ENCODE results near the gene MYO1B.

Gene MYO1B

DNA sequence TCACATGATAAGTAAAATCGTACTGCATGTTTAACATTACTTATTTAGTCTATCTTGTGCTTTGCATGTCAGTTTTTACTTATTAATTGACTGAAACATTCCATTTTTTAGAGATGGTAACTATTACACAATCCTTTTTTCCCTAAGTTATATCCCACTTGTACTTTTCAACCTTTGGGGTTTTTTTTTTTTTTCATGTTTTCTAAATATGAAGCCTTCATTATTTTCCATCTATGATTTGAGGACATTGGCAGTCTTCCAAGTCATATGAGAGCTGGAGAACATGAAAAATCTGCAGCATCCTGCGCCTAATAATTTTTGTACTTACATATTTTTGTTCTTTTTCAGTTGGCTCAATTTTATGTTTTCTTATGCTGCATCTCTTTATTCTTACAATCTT lies 113.9 kb downstream of the MYO1B start:
- Histone ChIP-seq H3K36me3 (ENCODE audit: control insufficient read depth in 5 of 5, insufficient read depth in 5 of 5, low read length in 5 of 5) (peaks cover 0 to 4% (median 0%) of the 10 kb centered on the region in 5 donors), H3K27me3 (ENCODE audit: control insufficient read depth in 5 of 5, insufficient read depth in 4 of 5, low read length in 5 of 5) (no peaks in the 10 kb centered on the region), H3K9ac (ENCODE audit: low read length in 5 of 5) (no peak overlapping the region), H3K4me3 (ENCODE audit: low read depth in 1 of 5, low read length in 5 of 5) (no peak overlapping the region), H3K9me3 (ENCODE audit: control insufficient read depth in 5 of 5, low read length in 5 of 5) (peaks cover 0 to 5% (median 2%) of the 10 kb centered on the region in 5 donors), H3K27ac (ENCODE audit: low read depth, low read length) (no peak overlapping the region), H3K4me1 (ENCODE audit: control insufficient read depth in 5 of 5, insufficient read depth in 5 of 5, low read length in 5 of 5) (peaks cover 0 to 6% (median 0%) of the 10 kb centered on the region in 5 donors)

DNA sequence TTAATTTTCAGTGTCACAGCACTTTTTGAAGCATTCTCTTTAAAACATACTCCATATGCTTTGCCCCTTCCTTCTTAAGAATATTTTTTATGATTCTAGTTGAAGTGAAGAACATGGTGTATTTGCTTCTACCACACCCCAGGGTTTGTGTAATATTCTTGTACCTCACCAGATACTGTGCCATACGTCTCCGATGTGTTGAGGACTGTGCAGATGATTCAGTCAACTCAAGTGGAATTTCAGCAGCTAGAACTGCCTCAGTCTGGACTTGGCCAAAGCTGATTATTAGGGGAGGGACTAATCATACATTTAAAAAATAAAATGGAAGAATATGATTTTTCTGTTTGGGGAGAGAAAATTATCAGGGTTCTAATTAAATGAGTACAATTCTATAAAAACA lies 115.7 kb downstream of the MYO1B start:
- Histone ChIP-seq H3K4me3 (ENCODE audit: low read depth in 1 of 5, low read length in 5 of 5) (no peak overlapping the region), H3K36me3 (ENCODE audit: control insufficient read depth in 5 of 5, insufficient read depth in 5 of 5, low read length in 5 of 5) (peaks cover 0 to 6% (median 2%) of the 10 kb centered on the region in 5 donors), H3K9me3 (ENCODE audit: control insufficient read depth in 5 of 5, low read length in 5 of 5) (no peaks in the 10 kb centered on the region), H3K27me3 (ENCODE audit: control insufficient read depth in 5 of 5, insufficient read depth in 4 of 5, low read length in 5 of 5) (no peaks in the 10 kb centered on the region), H3K27ac (ENCODE audit: low read depth, low read length) (no peak overlapping the region), H3K9ac (ENCODE audit: low read length in 5 of 5) (no peak overlapping the region), H3K4me1 (ENCODE audit: control insufficient read depth in 5 of 5, insufficient read depth in 5 of 5, low read length in 5 of 5) (peaks cover 0 to 17% (median 2%) of the 10 kb centered on the region in 5 donors)

DNA sequence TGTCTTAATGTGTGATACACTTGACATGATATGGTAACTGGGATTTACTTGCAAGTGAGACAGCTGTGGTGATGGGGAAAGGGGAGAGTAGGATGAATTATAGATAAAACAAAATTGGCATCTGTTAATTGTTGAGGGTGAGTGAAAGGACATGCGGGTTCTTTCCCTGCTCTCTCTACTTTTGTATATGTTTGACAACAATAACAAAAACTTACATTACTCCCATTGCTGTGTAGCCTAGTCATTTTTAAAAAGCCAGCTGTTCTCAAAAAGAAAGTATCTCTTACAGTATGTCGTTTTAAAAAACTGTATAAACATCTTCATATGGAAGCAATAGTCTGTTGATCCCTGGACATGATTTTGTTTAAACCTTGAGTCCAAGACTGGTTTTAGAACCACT lies 117.6 kb downstream of the MYO1B start:
- H3K27me3 ChIP-seq (ENCODE audit: control insufficient read depth in 5 of 5, insufficient read depth in 4 of 5, low read length in 5 of 5): no peaks in the 10 kb centered on the region
- H3K9me3 ChIP-seq (ENCODE audit: control insufficient read depth in 5 of 5, low read length in 5 of 5): no peaks in the 10 kb centered on the region
- no peak overlapping the region for H3K4me3 ChIP-seq (ENCODE audit: low read depth in 1 of 5, low read length in 5 of 5)
- peaks cover 2 to 29% (median 11%) of the 10 kb centered on the region in 5 donors for H3K4me1 ChIP-seq (ENCODE audit: control insufficient read depth in 5 of 5, insufficient read depth in 5 of 5, low read length in 5 of 5)
- H3K27ac ChIP-seq (ENCODE audit: low read depth, low read length): no peak overlapping the region
- peaks cover 0 to 6% (median 2%) of the 10 kb centered on the region in 5 donors for H3K36me3 ChIP-seq (ENCODE audit: control insufficient read depth in 5 of 5, insufficient read depth in 5 of 5, low read length in 5 of 5)
- H3K9ac ChIP-seq (ENCODE audit: low read length in 5 of 5): no peak overlapping the region

DNA sequence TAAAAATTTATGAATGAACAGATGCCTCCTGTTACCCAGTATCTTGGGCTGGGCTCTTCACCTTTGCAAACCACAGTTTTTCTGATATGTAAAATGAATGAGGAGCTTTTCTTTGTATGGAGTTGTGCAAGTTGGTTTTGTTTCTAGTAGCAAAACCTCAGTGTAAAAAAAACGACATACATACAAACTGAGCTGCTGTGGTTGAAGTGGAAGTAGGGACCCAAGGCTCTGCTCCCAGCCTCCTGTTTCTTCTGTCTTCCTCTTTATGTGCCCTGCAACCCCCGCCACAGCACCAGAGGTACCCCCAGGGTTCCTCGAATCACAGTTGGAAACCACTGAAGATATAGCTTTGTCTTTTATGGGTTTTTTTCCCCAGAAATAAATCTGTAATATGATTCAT lies 118.1 kb downstream of the MYO1B start:
- Histone ChIP-seq H3K4me3 (ENCODE audit: low read depth in 1 of 5, low read length in 5 of 5) (no peak overlapping the region), H3K4me1 (ENCODE audit: control insufficient read depth in 5 of 5, insufficient read depth in 5 of 5, low read length in 5 of 5) (peaks cover 2 to 29% (median 11%) of the 10 kb centered on the region in 5 donors), H3K36me3 (ENCODE audit: control insufficient read depth in 5 of 5, insufficient read depth in 5 of 5, low read length in 5 of 5) (peaks cover 0 to 6% (median 2%) of the 10 kb centered on the region in 5 donors)

DNA sequence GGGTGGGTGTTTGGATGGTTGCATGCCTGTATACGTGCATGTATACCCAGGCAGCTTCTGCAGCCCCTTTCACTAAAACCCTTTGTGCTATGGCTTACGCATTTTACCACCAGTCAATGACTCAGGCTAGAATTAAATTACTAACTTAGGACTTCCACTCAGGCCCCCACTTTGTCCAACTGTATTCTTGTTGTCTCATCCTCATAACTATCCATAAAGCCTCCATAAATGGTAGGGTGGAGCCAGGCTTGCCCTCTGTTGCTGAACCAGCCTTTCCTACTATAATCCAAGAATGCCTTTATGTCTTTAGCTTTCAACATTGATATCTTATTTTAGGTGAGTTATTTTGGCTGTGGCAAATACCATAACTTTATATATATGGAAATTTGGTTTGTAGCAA lies 119.9 kb downstream of the MYO1B start:
- Histone ChIP-seq H3K4me3 (ENCODE audit: low read depth in 1 of 5, low read length in 5 of 5) (no peak overlapping the region), H3K27me3 (ENCODE audit: control insufficient read depth in 5 of 5, insufficient read depth in 4 of 5, low read length in 5 of 5) (no peaks in the 10 kb centered on the region), H3K36me3 (ENCODE audit: control insufficient read depth in 5 of 5, insufficient read depth in 5 of 5, low read length in 5 of 5) (peaks cover 0 to 6% (median 2%) of the 10 kb centered on the region in 5 donors), H3K9ac (ENCODE audit: low read length in 5 of 5) (no peak overlapping the region), H3K4me1 (ENCODE audit: control insufficient read depth in 5 of 5, insufficient read depth in 5 of 5, low read length in 5 of 5) (peaks cover 2 to 23% (median 11%) of the 10 kb centered on the region in 5 donors), H3K9me3 (ENCODE audit: control insufficient read depth in 5 of 5, low read length in 5 of 5) (no peaks in the 10 kb centered on the region), H3K27ac (ENCODE audit: low read depth, low read length) (no peak overlapping the region)

More for the DNA sequence above, 118.1 kb downstream of the MYO1B start:
- H3K9ac ChIP-seq (ENCODE audit: low read length in 5 of 5): no peak overlapping the region
- H3K27me3 ChIP-seq (ENCODE audit: control insufficient read depth in 5 of 5, insufficient read depth in 4 of 5, low read length in 5 of 5): no peaks in the 10 kb centered on the region
- H3K27ac ChIP-seq (ENCODE audit: low read depth, low read length): no peak overlapping the region
- H3K9me3 ChIP-seq (ENCODE audit: control insufficient read depth in 5 of 5, low read length in 5 of 5): no peaks in the 10 kb centered on the region

DNA sequence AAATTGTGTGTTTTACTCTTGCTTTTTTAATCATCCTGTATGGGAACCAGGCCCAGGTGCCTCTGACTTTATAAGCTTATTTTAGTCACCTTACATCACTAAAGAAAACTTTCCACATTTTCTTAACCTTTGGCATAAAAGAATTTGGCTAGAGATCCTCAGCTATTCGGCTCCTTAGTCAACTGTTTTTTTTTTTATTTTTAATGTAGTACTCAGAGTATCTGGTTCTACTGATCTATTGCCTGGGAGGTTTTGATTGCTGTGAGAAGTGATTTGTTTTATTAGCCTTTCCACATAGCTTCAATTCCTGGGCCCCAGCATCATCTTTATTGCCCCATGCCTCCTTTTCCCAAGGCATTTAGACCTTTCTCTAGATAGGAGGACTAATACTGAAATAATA lies 121.0 kb downstream of the MYO1B start:
- H3K4me1 ChIP-seq (ENCODE audit: control insufficient read depth in 5 of 5, insufficient read depth in 5 of 5, low read length in 5 of 5): peaks cover 2 to 23% (median 11%) of the 10 kb centered on the region in 5 donors

DNA sequence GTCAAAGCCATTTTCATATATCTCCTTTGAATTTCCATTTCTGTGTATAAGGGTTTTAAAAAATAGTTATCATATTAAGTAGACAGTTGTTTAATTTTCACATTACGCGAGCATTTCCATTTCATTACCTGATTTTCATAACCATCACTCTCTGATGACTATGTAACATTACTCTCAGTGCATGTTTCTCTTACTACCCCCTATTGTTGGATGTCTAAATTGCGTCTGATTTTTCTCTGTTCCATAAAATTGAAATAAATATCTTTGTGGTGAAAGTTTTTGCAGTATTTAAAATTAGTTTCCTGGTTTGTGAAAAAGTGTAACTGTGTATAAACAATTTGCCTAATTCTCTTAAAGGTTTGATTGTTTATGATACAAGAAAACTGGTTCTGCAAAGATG lies 123.8 kb downstream of the MYO1B start:
- H3K9me3 ChIP-seq (ENCODE audit: control insufficient read depth in 5 of 5, low read length in 5 of 5): no peaks in the 10 kb centered on the region
- H3K27me3 ChIP-seq (ENCODE audit: control insufficient read depth in 5 of 5, insufficient read depth in 4 of 5, low read length in 5 of 5): no peaks in the 10 kb centered on the region
- no peak overlapping the region for H3K9ac ChIP-seq (ENCODE audit: low read length in 5 of 5)
- H3K4me3 ChIP-seq (ENCODE audit: low read depth in 1 of 5, low read length in 5 of 5): no peak overlapping the region
- H3K4me1 ChIP-seq (ENCODE audit: control insufficient read depth in 5 of 5, insufficient read depth in 5 of 5, low read length in 5 of 5): peaks cover 2 to 23% (median 11%) of the 10 kb centered on the region in 5 donors
- peaks cover 0 to 6% (median 2%) of the 10 kb centered on the region in 5 donors for H3K36me3 ChIP-seq (ENCODE audit: control insufficient read depth in 5 of 5, insufficient read depth in 5 of 5, low read length in 5 of 5)
- no peak overlapping the region for H3K27ac ChIP-seq (ENCODE audit: low read depth, low read length)

More for the DNA sequence above, 121.0 kb downstream of the MYO1B start:
- Histone ChIP-seq H3K4me3 (ENCODE audit: low read depth in 1 of 5, low read length in 5 of 5) (no peak overlapping the region), H3K27ac (ENCODE audit: low read depth, low read length) (no peak overlapping the region), H3K27me3 (ENCODE audit: control insufficient read depth in 5 of 5, insufficient read depth in 4 of 5, low read length in 5 of 5) (no peaks in the 10 kb centered on the region), H3K9me3 (ENCODE audit: control insufficient read depth in 5 of 5, low read length in 5 of 5) (no peaks in the 10 kb centered on the region), H3K36me3 (ENCODE audit: control insufficient read depth in 5 of 5, insufficient read depth in 5 of 5, low read length in 5 of 5) (peaks cover 0 to 6% (median 2%) of the 10 kb centered on the region in 5 donors), H3K9ac (ENCODE audit: low read length in 5 of 5) (no peak overlapping the region)

DNA sequence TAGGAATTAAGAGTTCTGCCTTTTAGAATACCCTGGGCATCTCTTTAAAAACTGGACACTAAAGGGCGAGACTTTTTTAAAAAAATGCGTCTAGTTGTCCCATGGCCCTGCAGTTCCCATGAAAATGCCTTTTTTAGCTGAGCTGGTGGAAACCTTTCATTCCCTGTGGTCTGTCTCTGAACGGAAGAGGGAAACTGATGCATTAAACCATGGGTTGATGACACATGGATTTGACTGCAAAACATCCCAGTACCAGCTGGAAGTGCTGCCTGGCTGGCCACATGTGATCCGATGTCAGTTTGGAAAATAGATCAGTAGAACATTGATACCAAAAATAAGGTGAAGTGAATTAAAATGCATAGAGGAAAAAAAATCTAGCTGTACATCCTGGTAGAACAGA lies 129.2 kb downstream of the MYO1B start:
- Histone ChIP-seq H3K27ac (ENCODE audit: low read depth, low read length) (no peak overlapping the region), H3K4me3 (ENCODE audit: low read depth in 1 of 5, low read length in 5 of 5) (no peak overlapping the region), H3K36me3 (ENCODE audit: control insufficient read depth in 5 of 5, insufficient read depth in 5 of 5, low read length in 5 of 5) (peaks cover 0 to 2% (median 0%) of the 10 kb centered on the region in 5 donors), H3K9me3 (ENCODE audit: control insufficient read depth in 5 of 5, low read length in 5 of 5) (no peaks in the 10 kb centered on the region), H3K27me3 (ENCODE audit: control insufficient read depth in 5 of 5, insufficient read depth in 4 of 5, low read length in 5 of 5) (no peaks in the 10 kb centered on the region), H3K4me1 (ENCODE audit: control insufficient read depth in 5 of 5, insufficient read depth in 5 of 5, low read length in 5 of 5) (peaks cover 0 to 14% (median 10%) of the 10 kb centered on the region in 5 donors), H3K9ac (ENCODE audit: low read length in 5 of 5) (no peak overlapping the region)

DNA sequence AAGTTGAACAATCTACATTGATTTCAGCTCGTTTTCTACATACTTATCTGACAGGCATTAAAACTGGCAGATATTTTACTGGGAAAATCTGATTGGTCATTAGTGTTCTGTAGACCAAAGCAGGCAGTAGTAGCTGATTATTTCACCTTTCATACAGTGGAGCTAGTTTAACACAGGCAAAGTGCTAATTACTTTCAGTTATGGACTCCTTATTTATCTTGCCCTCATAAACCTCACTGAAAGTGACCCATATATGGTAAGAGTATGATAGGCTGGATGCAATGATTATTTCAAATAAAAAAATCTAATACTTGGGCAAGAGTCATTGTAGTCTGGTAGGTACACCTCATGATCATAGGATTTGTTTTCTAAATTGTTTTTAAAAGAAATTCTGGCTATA lies 129.7 kb downstream of the MYO1B start:
- Histone ChIP-seq H3K4me3 (ENCODE audit: low read depth in 1 of 5, low read length in 5 of 5) (no peak overlapping the region), H3K36me3 (ENCODE audit: control insufficient read depth in 5 of 5, insufficient read depth in 5 of 5, low read length in 5 of 5) (peaks cover 0 to 2% (median 0%) of the 10 kb centered on the region in 5 donors), H3K9me3 (ENCODE audit: control insufficient read depth in 5 of 5, low read length in 5 of 5) (no peaks in the 10 kb centered on the region), H3K9ac (ENCODE audit: low read length in 5 of 5) (no peak overlapping the region), H3K4me1 (ENCODE audit: control insufficient read depth in 5 of 5, insufficient read depth in 5 of 5, low read length in 5 of 5) (peaks cover 0 to 14% (median 10%) of the 10 kb centered on the region in 5 donors), H3K27ac (ENCODE audit: low read depth, low read length) (no peak overlapping the region), H3K27me3 (ENCODE audit: control insufficient read depth in 5 of 5, insufficient read depth in 4 of 5, low read length in 5 of 5) (no peaks in the 10 kb centered on the region)

DNA sequence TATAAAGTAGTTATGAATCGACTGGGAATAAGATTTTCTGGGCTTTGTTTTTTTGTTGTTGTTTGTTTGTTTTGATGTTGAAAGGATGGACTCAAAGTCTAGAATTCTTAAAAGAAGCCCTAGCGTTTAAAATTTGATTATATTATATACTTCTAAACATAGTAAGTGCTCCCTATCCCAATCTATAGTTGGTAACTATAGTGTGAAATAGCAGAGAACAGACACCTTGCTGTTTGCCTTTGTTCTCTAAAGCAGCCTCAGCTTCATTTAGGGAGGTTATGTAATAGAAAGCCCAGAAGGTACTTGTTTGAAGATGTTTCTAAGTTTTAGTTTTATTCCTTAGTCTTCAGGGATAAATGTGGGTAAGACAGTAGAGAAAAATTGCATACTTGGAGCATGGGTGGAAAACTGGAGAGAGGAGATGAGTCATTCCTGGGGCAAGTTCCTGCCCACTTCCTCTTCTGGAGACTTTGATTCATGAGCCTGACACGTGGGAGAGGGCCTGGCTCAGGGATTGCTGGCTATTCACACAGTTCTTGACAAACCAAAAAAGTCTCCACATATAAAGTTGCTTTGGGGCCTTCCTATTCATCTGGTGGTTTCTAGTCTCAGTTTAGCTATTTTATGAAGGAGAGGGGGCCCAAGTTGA lies 131.9 kb downstream of the MYO1B start:
- Histone ChIP-seq H3K9ac (ENCODE audit: low read length in 5 of 5) (no peak overlapping the region), H3K27me3 (ENCODE audit: control insufficient read depth in 5 of 5, insufficient read depth in 4 of 5, low read length in 5 of 5) (no peaks in the 10 kb centered on the region), H3K36me3 (ENCODE audit: control insufficient read depth in 5 of 5, insufficient read depth in 5 of 5, low read length in 5 of 5) (peaks cover 0 to 2% (median 0%) of the 10 kb centered on the region in 5 donors), H3K4me1 (ENCODE audit: control insufficient read depth in 5 of 5, insufficient read depth in 5 of 5, low read length in 5 of 5) (peaks cover 0 to 14% (median 10%) of the 10 kb centered on the region in 5 donors), H3K9me3 (ENCODE audit: control insufficient read depth in 5 of 5, low read length in 5 of 5) (no peaks in the 10 kb centered on the region), H3K27ac (ENCODE audit: low read depth, low read length) (peak overlapping the region; percentile 9), H3K4me3 (ENCODE audit: low read depth in 1 of 5, low read length in 5 of 5) (no peak overlapping the region)
